Lower lobe of right lung (tissue), 2 donors: ENCODE results near the gene HELB. TPM values are rescaled to one million over a fixed set of nuclear protein-coding genes. Genes with fewer than 3 reads are reported as not detected.

Source experiments
- ATAC-seq, 2 donors: fragments of 200-7000 bp; cut with Tn5 transposase; one replicate each; pipeline ENCODE4 v1.9.1; 2020 to 2022; ENCODE audit warnings: mild to moderate bottlenecking in 2 of 2, moderate library complexity in 2 of 2
- DNase-seq: peaks from one replicate; pipeline ENCODE4 v3.0.0-alpha.2; 2020
- H3K27ac ChIP-seq: fragments of 200-600 bp; one replicate; pipeline ENCODE4 v1.8.0; 2022
- H3K27me3 ChIP-seq: fragments of 200-600 bp; one replicate; pipeline ENCODE4 v1.8.0; 2022; ENCODE audit warnings: low read depth
- H3K36me3 ChIP-seq: fragments of 200-600 bp; one replicate; pipeline ENCODE4 v1.8.0; 2022; ENCODE audit warnings: mild to moderate bottlenecking
- H3K4me1 ChIP-seq: fragments of 200-600 bp; one replicate; pipeline ENCODE4 v1.8.0; 2022
- H3K4me3 ChIP-seq: fragments of 200-600 bp; one replicate; pipeline ENCODE4 v1.8.0; 2022; ENCODE audit warnings: mild to moderate bottlenecking
- H3K9me3 ChIP-seq: fragments of 200-600 bp; one replicate; pipeline ENCODE4 v1.8.0; 2022
- intact Hi-C: fragments of 100-400 bp; cut with DNase I; formaldehyde crosslinking; loops from one replicate; pipeline ENCODE4 v1.11.0; 2022
- total RNA-seq: library from RNA; stranded (reverse); fragmentation: NEBNext Ultra II Directional; extraction: Animal tissue kit (Norgen Biotek cat#: 25700); gene quantifications from one replicate; pipeline ENCODE4 v1.2.1, GENCODE V29; 2021
- TF ChIP-seq, protein P1 (sequence below): fragments of 200-600 bp; IDR thresholded peaks from one replicate; pipeline ENCODE4 v1.8.0; 2022; ENCODE audit warnings: antibody characterized with exemption, mild to moderate bottlenecking
- donor health status: DM: no; HTN: yes; CAD: no; lungs with severe emphysema.

The HELB gene
- total RNA-seq, 1 donor from 2014 or later = 6.4 TPM

DNA sequence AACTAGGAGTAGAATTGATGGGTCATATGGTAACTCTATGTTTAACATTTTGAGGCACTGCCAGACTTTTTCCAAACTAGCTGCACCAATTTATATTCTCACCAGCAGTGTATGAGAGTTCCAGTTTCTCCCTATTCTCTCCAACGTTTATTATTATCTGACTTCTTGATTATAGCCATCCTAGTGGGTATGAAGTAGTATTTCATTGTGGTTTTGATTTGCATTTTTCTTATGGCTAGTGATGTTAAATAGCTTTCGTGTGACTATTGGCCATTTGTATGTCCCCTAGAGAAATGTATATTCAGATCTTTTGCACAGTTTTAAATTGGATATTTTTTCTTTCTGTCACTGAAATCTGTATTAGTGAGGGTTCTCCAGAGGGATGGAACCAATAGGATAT, 37.8 kb downstream of the HELB start:
- Histone ChIP-seq H3K9me3 (peaks cover 16% of the 10 kb centered on the region), H3K36me3 (peaks cover 27% of the 10 kb centered on the region), H3K4me1 (no peaks in the 10 kb centered on the region), H3K27ac (no peak overlapping the region), H3K27me3 (no peaks in the 10 kb centered on the region), H3K4me3 (no peak overlapping the region)
- DNase-seq = no peak
- TF ChIP-seq, protein P1, sequence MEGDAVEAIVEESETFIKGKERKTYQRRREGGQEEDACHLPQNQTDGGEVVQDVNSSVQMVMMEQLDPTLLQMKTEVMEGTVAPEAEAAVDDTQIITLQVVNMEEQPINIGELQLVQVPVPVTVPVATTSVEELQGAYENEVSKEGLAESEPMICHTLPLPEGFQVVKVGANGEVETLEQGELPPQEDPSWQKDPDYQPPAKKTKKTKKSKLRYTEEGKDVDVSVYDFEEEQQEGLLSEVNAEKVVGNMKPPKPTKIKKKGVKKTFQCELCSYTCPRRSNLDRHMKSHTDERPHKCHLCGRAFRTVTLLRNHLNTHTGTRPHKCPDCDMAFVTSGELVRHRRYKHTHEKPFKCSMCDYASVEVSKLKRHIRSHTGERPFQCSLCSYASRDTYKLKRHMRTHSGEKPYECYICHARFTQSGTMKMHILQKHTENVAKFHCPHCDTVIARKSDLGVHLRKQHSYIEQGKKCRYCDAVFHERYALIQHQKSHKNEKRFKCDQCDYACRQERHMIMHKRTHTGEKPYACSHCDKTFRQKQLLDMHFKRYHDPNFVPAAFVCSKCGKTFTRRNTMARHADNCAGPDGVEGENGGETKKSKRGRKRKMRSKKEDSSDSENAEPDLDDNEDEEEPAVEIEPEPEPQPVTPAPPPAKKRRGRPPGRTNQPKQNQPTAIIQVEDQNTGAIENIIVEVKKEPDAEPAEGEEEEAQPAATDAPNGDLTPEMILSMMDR = no peak
- intact Hi-C loops = no loop called here
- ATAC-seq = no peak

DNA sequence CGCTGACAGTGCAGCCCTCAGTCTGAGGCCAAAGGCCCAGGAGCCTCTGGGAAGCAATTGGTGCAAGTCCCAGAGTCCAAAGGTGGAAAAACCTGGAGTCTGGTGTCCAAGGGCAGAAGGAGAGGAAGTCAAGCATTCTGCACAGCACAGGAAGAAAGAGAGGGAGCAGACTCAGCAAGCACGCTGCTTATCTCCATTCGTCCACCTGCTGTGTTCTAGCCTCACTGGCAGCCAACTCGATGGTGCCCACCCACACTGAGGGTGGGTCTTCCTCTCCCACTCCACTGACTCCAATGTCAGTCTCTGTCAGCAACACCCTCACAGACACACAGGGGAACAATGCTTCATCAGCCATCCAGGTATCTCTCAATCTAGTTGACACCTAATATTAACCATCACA, 38.8 kb downstream of the HELB start:
- no peak for ATAC-seq
- Histone ChIP-seq H3K9me3 (peaks cover 16% of the 10 kb centered on the region), H3K36me3 (peaks cover 27% of the 10 kb centered on the region), H3K4me3 (no peak overlapping the region), H3K27ac (no peak overlapping the region), H3K4me1 (no peaks in the 10 kb centered on the region), H3K27me3 (no peaks in the 10 kb centered on the region)
- TF ChIP-seq, protein P1 = no peak
- intact Hi-C loops = no loop called here
- DNase-seq = no peak

DNA sequence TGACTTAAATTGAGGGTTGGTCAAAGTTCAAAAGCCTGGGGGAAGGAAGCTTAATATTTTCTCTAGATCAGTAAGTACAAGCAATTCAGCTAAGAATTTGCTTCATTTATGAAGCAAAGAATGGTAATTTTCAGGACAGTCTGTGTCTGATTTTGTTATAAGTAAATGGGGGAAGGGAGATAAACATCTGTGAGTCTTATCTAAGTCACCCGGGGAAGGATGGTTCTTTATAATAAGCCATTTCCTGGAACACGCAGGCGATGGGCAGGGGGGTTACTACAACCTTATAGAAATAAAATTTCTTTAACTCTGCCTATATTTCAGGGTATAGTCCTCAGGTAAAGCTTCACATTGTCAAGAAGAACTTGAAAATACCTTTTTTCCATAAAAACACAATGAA, 42.9 kb downstream of the HELB start:
- Histone ChIP-seq H3K36me3 (peaks cover 4% of the 10 kb centered on the region), H3K4me1 (no peaks in the 10 kb centered on the region), H3K9me3 (peaks cover 16% of the 10 kb centered on the region), H3K27ac (no peak overlapping the region), H3K4me3 (no peak overlapping the region), H3K27me3 (no peaks in the 10 kb centered on the region)
- ATAC-seq (no peak), DNase-seq (no peak)
- TF ChIP-seq, protein P1 = no peak
- intact Hi-C loops = no loop called here

DNA sequence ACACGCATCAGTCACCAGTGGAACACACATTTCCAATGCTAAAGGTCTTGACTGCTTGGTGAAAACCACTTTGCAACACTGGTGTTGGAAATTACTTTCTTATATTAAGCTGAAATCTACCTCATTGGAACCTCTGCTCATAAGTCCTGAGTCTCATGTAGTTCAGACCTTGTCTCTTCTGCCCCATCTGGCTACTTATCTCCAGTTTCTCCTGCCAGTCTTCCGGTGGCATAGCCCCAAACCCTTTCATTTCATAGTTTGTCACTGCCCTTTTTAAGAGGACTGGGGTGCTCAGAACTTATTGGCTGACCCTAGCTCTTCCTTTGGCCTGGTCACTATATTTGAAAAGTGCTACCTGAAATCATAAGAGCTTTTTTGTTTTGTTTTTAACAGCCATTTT, 43.7 kb downstream of the HELB start:
- DNase-seq = no peak
- intact Hi-C loops = no loop called here
- Histone ChIP-seq H3K4me1 (no peaks in the 10 kb centered on the region), H3K9me3 (peaks cover 15% of the 10 kb centered on the region), H3K27ac (no peak overlapping the region), H3K36me3 (peaks cover 4% of the 10 kb centered on the region), H3K4me3 (no peak overlapping the region), H3K27me3 (no peaks in the 10 kb centered on the region)
- ATAC-seq = no peak
- TF ChIP-seq, protein P1 = no peak

DNA sequence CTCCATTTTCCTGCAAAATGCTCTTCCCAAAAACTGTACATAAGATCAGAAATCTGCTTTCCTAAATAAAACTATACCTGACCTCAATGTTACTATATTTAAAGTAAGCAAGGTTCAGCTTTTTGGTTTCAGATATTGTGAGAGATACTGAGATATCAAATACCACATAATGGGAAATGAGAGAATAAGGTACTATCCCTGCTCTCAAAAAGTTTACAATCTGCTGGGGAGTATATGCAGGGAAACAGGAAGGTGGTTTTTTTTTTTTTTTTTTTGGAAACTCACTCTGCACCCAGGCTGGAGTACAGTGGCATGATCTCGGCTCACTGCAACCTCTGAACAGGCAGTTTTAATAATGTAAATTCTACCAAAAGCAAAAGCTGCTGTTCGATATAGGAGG, 49.0 kb downstream of the HELB start:
- no peaks in the 10 kb centered on the region for H3K27me3 ChIP-seq

More for the DNA sequence above, 49.0 kb downstream of the HELB start:
- Histone ChIP-seq H3K27ac (no peak overlapping the region), H3K9me3 (no peaks in the 10 kb centered on the region), H3K4me3 (no peak overlapping the region), H3K36me3 (no peaks in the 10 kb centered on the region), H3K4me1 (no peaks in the 10 kb centered on the region)
- intact Hi-C loops = no loop called here
- no peak for ATAC-seq
- DNase-seq = no peak
- TF ChIP-seq, protein P1 = no peak
